ENCODE data around the gene ACTR5. TPM values are rescaled to one million over a fixed set of nuclear protein-coding genes. Genes with fewer than 3 reads are reported as not detected.

ACTR5 gene
- total RNA-seq, 1 donor = 5.8 TPM

DNA sequence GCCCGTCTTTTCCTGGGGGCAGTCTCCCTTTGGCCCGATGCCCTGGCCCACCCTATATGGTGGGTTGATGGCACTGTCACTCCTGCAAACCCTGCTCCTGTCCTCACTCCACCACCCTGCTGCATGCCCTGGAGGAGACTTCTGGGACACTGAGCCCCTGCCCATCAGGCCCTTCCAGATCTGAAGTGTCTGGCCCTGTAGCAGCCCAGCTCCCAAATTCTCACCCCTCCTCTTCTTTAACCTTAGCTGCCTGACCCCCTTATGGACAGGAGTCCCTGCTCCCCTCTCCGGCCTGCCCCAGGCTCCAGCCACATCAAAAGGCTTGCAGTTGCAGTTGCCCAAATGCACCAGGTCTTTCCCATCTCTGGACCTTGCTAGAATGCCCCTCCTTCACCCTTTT lies 44.7 kb upstream of the ACTR5 start:
- H4K20me1 ChIP-seq (ENCODE audit: insufficient read depth, low read length) = no peaks in the 10 kb centered on the region
- no peak for DNase-seq (ENCODE audit: insufficient read length, low spot score, missing footprints)
- no peak overlapping the region for H3K27ac ChIP-seq (ENCODE audit: low read depth, low read length)
- H3K27me3 ChIP-seq (ENCODE audit: insufficient read depth, low read length) = peaks cover 11% of the 10 kb centered on the region
- no peak overlapping the region for H2AFZ ChIP-seq (ENCODE audit: low read length)
- no peaks in the 10 kb centered on the region for H3K4me1 ChIP-seq (ENCODE audit: insufficient read depth, low read length)
- no peaks in the 10 kb centered on the region for H3K9me3 ChIP-seq (ENCODE audit: low read depth, low read length)
- H3K79me2 ChIP-seq (ENCODE audit: insufficient read depth, low read length) = no peaks in the 10 kb centered on the region
- H3K4me3 ChIP-seq (ENCODE audit: insufficient read depth, low read length) = no peak overlapping the region
- no peaks in the 10 kb centered on the region for H3K36me3 ChIP-seq (ENCODE audit: insufficient read depth, low read length)
- TF ChIP-seq, protein P1, sequence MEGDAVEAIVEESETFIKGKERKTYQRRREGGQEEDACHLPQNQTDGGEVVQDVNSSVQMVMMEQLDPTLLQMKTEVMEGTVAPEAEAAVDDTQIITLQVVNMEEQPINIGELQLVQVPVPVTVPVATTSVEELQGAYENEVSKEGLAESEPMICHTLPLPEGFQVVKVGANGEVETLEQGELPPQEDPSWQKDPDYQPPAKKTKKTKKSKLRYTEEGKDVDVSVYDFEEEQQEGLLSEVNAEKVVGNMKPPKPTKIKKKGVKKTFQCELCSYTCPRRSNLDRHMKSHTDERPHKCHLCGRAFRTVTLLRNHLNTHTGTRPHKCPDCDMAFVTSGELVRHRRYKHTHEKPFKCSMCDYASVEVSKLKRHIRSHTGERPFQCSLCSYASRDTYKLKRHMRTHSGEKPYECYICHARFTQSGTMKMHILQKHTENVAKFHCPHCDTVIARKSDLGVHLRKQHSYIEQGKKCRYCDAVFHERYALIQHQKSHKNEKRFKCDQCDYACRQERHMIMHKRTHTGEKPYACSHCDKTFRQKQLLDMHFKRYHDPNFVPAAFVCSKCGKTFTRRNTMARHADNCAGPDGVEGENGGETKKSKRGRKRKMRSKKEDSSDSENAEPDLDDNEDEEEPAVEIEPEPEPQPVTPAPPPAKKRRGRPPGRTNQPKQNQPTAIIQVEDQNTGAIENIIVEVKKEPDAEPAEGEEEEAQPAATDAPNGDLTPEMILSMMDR (IDR thresholded peaks at IDR 0.05; ENCODE audit: extremely low read depth, low read depth, low read length) = no peak
- H3K4me2 ChIP-seq (ENCODE audit: insufficient read depth, low read length) = no peak overlapping the region

DNA sequence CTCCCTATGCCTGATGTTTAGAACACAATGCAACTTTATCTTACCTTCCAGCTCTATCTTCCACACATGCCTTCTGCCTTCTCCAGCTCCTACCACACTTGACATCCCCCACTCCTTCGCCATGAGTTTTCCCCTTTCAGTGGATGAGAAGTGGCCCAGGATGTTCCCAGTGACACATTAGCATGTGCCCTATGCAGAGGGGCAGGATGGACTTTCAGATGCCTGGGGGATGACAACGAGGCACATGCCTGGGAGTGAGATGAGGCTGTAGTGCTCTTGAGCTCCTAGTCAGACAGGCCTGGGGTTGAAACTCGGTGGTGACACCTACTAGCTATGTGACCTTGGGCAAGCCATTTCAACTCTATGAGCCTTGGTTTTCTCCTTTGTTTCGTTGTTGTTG lies 44.1 kb upstream of the ACTR5 start:
- no peaks in the 10 kb centered on the region for H3K9me3 ChIP-seq (ENCODE audit: low read depth, low read length)
- DNase-seq (ENCODE audit: insufficient read length, low spot score, missing footprints) = no peak
- H3K4me3 ChIP-seq (ENCODE audit: insufficient read depth, low read length) = no peak overlapping the region
- H3K79me2 ChIP-seq (ENCODE audit: insufficient read depth, low read length) = no peaks in the 10 kb centered on the region
- TF ChIP-seq, protein P1 (IDR thresholded peaks at IDR 0.05; ENCODE audit: extremely low read depth, low read depth, low read length) = no peak
- no peak overlapping the region for H3K27ac ChIP-seq (ENCODE audit: low read depth, low read length)
- no peaks in the 10 kb centered on the region for H4K20me1 ChIP-seq (ENCODE audit: insufficient read depth, low read length)
- no peaks in the 10 kb centered on the region for H3K36me3 ChIP-seq (ENCODE audit: insufficient read depth, low read length)
- H3K4me1 ChIP-seq (ENCODE audit: insufficient read depth, low read length) = no peaks in the 10 kb centered on the region
- H3K4me2 ChIP-seq (ENCODE audit: insufficient read depth, low read length) = no peak overlapping the region
- H3K27me3 ChIP-seq (ENCODE audit: insufficient read depth, low read length) = peaks cover 11% of the 10 kb centered on the region
- no peak overlapping the region for H2AFZ ChIP-seq (ENCODE audit: low read length)

DNA sequence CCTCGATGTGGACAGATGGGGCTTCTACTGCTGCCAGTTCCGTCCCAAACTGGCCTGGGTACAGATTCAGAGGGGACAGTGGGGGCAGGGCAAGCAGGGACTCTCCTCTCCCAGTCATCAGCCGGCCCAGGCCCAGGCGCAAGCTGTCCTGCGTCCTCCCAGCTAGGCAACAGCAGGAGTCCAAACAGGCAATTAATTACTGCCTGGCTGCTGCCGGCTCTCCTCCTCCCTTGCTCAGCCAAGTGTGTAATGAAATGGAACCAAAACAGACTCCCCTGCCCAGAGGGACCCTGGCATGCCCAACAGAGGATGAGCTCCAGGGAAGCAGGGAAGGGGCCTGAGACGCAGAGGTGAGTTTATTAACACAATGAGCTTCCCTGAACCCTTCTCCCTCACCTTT lies 41.8 kb upstream of the ACTR5 start:
- Histone ChIP-seq H3K27ac (ENCODE audit: low read depth, low read length) (no peak overlapping the region), H3K27me3 (ENCODE audit: insufficient read depth, low read length) (peaks cover 7% of the 10 kb centered on the region), H3K4me2 (ENCODE audit: insufficient read depth, low read length) (no peak overlapping the region), H3K79me2 (ENCODE audit: insufficient read depth, low read length) (no peaks in the 10 kb centered on the region), H3K9me3 (ENCODE audit: low read depth, low read length) (no peaks in the 10 kb centered on the region), H3K4me3 (ENCODE audit: insufficient read depth, low read length) (no peak overlapping the region), H2AFZ (ENCODE audit: low read length) (no peak overlapping the region), H3K4me1 (ENCODE audit: insufficient read depth, low read length) (no peaks in the 10 kb centered on the region), H4K20me1 (ENCODE audit: insufficient read depth, low read length) (no peaks in the 10 kb centered on the region), H3K36me3 (ENCODE audit: insufficient read depth, low read length) (no peaks in the 10 kb centered on the region)
- TF ChIP-seq, protein P1 (IDR thresholded peaks at IDR 0.05; ENCODE audit: extremely low read depth, low read depth, low read length) = no peak
- DNase-seq (ENCODE audit: insufficient read length, low spot score, missing footprints) = no peak

DNA sequence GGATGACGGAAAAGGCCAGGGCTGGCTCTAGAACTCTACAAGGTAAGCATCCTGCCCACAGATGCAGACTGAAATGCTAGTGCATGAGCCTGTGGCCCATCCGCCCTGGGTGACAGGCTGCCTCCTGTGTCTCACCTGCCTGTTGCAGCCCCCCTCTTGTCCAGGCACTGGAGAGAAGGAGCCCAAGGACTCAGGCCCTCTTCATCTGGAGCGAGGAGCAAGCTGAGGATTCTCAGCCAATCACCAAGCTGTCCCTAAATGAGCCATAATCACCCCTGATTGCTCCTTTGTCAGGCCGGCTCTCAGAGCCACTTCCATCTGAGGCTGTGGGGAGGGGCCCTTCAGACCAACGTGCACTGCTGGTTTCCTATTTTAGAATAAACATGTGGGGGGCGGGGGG lies 34.0 kb upstream of the ACTR5 start:
- H3K4me3 ChIP-seq (ENCODE audit: insufficient read depth, low read length) = no peak overlapping the region
- peaks cover 23% of the 10 kb centered on the region for H3K27me3 ChIP-seq (ENCODE audit: insufficient read depth, low read length)
- no peaks in the 10 kb centered on the region for H3K79me2 ChIP-seq (ENCODE audit: insufficient read depth, low read length)
- no peak for DNase-seq (ENCODE audit: insufficient read length, low spot score, missing footprints)
- H3K9me3 ChIP-seq (ENCODE audit: low read depth, low read length) = no peaks in the 10 kb centered on the region
- no peak overlapping the region for H2AFZ ChIP-seq (ENCODE audit: low read length)
- no peaks in the 10 kb centered on the region for H3K36me3 ChIP-seq (ENCODE audit: insufficient read depth, low read length)
- H4K20me1 ChIP-seq (ENCODE audit: insufficient read depth, low read length) = no peaks in the 10 kb centered on the region
- H3K27ac ChIP-seq (ENCODE audit: low read depth, low read length) = no peak overlapping the region
- H3K4me1 ChIP-seq (ENCODE audit: insufficient read depth, low read length) = no peaks in the 10 kb centered on the region
- TF ChIP-seq, protein P1 (IDR thresholded peaks at IDR 0.05; ENCODE audit: extremely low read depth, low read depth, low read length) = no peak
- H3K4me2 ChIP-seq (ENCODE audit: insufficient read depth, low read length) = no peak overlapping the region
